OCI-M1 (cell line): ENCODE data around the gene LUZP1.

Experiments
- DNase-seq: peaks from one replicate; lab custom pipeline; 2025; lab: John Stamatoyannopoulos, UW

The LUZP1 gene

DNA sequence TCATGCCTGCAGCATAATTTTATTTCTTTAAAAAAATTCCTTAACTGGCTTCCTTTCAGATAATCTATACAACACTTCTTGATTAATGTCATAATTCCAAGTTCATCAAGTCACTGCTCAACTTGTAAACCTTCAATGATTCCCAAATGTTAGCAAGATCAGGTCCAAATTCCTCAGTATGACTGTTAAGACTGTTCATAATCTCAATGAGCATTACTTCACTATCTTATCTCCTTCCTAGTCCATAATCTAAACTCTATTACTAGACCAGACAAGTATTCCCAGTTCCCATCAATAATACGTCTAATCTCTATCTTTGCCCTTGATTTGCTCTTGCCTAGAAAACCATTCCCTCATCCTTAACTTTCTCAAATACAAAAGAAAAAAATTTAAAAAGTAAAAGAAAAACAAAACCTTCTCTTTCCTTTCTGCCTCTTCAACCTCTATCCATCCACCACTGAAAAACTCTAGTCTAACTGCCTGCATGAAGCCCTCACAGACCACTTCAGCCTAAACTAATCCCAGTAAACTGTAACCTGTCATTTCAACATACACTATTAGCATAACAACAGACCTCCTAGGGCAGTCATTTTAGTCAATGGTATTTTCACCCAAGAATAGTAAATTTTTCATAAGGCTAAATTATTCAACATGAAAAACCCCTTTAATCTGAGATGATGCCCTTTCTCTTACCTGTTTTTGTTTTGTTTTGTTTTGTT is 15.5 kb downstream of the LUZP1 start:
- DNase-seq = no peak

DNA sequence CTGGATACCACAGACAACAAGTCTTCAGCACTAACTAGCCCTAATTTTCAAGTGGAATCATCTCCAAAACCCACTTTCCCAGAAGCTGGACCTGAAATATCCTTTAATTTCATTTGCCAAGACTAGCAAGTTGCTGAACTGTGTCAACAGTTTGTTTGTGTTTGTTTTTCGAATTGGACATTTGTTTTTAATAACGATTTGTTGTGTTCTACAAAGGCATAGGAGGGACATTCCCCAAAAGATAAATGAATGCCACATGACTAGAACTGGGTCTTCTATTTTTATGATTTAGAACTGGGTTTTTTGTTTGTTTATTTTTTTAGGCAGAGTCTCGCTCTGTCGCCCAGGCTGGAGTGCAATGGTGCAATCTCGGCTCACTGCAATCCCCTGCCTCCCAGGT is 17.9 kb downstream of the LUZP1 start:
- DNase-seq = no peak

DNA sequence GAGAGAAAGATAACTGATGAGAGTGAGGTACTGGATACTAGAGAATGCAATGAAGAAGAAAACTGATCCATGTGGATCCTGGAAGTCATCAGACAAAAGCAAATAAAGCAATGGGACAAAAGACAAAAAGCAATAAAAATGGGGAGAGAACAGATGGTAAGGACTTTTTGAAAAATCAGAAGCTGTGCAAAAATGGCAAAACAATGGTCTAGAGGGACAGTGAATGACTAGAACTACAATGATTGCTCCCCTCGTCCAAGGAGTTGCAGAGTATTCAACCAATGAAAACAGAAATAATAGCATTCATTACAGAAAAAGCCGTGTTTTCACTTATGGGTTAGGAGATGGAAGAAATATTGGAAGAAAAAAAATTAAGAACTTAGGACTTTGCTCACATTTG is 18.5 kb downstream of the LUZP1 start:
- DNase-seq = no peak

DNA sequence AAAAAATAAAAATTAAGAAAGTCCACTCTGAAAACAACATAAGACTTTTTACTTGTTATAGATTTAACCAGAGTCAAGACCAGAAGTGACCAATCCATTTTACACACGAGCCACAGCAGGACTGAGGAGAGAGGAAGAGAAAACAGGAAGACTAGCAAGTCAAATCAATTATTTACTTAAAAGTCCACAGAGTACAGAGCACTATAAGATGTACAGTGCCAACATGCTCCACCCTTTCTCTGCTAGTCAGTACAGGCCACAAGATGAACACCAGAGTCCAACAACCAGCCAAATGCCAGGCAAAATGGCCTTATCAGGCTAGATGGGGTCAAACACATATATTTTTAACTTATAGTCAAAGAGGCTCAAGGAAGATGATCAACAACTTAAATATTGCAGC is 19.5 kb downstream of the LUZP1 start:
- DNase-seq = no peak

DNA sequence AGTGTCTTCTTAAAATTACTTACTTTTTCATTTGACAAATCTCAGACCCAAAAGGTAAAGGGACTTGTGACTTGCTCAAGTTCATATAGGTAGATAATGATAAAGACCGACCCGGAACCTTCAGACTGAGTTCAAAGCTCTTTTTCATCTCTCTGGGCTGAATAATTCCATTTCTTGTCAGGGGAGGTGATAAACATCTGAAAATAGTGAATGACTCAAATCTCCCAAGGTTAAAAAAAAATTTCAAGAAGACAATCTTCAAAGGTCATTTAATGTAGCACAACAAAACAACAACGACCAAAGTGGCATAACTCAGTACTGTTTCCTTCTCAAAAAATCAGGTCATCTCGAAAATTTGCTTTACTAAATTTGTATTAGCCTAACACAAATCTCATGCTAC is 20.6 kb downstream of the LUZP1 start:
- no peak for DNase-seq

DNA sequence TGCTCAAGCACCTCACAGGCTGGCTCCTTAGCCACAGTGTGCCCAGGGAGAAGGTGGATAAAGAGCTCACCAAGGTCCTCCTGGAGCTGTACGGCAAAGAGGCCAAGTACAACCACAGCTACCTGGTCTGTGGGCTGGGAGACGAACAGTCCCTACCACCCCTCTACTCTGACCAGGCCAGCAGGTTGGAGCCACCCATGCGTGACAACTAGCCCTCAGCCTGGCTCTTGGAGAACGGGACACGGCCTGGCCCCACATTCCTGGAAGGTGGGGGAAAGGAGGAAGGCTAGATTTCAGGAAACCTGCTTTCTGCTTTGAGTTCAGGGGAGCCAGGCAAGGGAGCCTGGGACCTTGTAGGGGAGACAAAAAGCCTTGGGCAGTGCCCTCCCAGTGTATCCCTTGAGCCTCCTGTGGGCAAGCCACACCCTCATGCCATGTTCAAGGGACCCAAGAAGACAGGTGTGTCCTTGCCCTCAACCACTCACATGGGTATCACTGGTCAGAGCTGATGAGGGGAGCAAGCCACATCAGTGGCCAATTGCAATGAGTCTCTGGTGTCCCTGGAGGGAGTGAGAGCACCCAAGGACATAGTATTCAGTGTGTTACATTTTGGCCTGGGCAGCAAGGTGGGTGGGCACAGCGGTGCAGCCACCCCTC is 27.6 kb downstream of the LUZP1 start:
- DNase-seq = no peak

DNA sequence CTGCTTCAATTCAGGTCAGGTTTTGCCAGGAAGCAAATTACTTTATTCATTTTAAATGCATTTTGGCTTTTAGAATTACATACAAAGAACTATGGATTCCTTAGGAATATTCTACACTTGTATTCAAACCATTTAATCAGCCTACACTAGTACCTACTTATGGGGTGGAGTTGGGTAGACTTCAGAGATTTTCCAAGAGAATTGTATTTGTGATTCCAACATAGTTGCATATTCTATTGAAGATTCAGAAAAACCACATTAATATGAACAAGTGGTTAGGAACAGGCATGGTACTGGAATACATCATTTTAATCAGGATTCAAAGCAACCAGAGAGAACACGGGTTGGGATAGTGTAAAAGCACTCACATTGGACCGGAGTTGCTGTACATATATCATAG is 33.4 kb downstream of the LUZP1 start:
- no peak for DNase-seq

DNA sequence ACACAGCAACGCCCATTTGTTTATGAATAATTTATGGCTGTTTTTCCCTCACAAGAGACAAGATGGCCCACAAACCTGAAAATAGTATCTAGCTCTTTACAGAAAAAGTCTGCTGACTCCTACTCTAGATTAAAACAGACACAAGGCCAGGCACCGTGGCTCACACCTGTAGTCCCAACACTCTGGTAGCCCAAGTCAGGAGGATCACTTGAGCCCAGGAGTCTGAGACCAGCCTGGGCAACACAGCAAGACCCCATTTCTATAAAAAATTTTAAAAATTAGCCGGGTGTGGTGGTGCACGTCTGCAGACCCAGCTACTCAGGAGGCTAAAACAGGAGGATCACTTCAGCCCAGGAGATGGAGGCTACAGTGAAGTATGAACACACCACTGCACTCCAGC is 34.6 kb downstream of the LUZP1 start:
- no peak for DNase-seq

DNA sequence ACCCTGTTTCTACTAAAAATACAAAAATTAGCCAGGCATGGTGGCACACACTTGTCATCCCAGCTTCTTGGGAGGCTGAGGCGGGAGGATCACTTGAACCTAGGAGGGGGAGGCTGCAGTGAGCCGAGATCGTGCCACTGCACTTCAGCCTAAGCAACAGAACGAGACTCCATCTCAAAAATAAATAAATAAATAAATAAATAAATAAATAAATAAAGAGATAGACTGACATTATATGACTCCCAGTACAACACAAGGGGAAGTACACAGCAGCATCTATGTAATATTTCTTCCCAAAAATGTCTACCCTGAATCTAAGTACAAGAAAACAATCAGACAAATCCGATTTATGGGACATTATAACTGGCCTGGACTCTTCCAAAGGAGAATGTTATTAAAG is 35.1 kb downstream of the LUZP1 start:
- no peak for DNase-seq

DNA sequence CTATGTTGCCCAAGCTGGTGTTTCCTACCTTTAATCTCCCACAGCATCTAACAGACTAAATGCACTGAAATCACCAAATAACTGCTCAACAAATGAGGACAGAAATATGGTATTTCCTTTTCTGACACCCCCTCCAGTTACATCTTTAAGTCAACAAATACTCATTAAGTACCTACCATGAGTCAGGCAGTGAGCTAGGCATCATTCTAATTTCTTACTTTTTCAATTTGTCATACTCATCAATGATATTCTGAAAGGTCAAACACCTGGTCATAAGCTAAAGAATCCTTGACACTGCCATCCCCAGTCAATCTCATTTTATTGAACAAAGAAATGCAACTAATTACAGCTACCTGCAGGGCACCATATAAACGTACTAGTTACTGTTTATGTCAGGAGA is 36.6 kb downstream of the LUZP1 start:
- no peak for DNase-seq

DNA sequence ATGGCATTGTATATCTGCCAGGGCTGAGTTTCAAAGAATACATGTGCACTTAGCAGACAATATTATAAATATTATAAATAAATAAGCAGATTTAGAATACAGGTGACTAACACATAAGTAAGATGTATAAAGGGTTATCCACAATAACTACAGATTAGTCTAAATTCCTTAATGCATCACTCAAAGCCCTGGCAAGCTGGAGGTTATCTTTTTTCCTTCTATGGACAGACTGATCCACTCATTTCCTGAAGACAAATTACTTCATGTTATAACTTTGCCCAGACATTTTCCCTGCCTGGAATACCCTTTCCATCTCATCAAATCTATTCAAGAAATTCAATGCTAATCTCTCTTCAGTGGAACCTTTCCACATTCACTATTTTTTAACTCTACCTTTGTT is 38.8 kb downstream of the LUZP1 start:
- DNase-seq = no peak

DNA sequence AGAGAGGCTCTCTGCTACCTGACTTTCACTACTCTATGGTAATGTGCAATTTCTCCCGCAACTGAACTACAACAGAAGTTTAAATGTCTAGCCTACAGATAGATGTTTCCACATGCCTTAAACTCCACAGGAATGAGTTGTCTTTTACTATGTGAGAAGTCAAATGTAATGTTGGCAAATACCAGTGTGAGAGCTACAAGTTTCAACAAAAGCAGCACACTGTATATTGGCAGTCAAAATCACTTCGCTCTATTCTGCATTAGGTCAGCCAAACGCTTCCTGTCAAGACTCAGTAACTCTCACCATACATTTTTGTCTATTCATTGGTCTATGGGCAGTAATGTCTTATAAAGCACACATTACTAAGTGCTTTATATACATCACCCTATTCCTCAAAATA is 41.9 kb downstream of the LUZP1 start:
- no peak for DNase-seq

DNA sequence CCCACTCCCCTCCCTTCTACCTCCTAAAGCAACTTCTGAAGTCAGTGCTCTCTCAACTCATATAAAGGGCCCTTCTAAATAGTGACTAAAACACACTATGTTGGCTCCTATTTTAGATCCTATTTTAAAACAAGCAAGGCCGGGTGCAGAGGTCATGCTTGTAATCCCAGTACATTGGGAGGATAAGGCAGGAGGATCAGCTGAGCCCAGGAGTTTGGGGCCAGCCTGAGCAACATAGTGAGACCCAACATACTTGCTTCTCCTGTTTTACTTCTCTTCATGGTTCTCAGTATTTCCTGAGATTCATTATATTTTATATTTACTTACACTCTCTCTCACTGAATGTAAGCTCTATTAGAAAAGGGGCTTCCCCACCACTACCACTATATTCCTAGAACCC is 42.5 kb downstream of the LUZP1 start:
- DNase-seq = no peak

DNA sequence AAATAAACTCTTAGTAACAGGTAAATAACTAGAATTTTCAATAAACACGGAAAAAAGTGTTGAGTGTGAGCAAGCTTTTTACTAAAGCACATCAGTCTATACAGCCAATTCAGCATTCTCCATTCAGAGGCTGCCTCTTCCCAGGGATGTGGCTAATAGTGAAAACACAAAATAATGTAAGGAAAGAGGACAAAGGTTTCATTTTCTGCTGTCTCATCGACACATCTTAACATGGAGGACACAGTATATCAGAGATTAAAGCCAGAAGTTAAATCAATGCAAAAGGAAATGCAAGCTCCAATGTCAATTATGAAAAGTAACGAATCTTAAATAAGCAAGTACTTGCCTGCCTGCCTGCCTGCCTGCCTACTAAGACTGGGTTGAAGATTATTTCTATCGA is 43.2 kb downstream of the LUZP1 start:
- no peak for DNase-seq

DNA sequence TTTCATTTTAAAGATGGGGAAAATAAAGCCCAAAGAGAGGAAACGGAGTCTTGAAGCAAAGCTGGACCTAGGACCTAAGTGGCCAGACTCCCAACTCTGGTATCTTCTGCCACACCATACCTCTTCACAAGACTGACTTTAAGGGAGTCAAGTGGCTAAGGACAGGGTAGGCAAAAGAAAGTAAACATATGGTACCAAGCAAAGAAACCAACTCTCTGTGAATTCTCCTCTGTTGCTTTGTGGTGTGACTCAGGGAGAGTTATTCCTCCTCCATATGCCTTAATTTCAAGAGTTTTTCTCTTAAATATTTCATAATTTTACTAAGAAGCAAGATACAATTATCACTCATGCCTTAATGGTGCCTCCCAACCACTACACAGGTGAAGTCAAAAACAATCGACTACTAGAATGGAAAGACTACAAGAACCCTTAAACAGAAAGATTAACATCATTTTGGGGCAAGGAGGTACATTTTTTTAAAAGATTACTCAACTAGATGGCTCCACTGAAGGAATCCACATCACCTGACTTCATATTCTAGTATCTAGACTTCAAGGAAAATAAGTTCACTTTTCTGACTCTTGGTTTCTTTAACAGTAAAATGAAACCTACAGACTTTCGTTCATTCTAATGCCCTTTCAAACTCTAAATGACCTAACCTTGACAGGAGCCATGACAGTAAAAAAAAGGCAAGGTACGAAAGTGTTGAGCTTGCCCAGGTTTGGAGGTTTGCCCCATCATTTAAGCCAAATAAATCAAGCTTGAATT is 44.2 kb downstream of the LUZP1 start:
- no peak for DNase-seq

DNA sequence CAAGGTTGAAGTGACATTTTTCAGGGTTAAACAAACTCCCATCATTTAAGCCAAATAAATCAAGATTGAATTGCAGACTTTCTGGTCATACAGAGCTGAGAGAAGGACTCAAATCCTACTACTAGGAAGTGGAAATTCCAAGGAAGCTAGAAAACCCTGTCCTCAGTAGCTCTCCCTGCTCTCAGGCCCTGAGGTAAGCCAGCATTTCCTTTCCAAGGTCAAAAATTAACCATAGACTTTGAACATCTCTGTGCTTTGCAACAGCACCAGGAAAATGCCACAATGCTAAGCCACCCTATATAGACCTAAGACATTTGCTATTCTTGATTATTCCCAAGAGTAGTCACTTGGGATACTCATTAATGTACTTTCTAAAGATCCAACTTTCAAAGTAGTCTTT is 45.1 kb downstream of the LUZP1 start:
- no peak for DNase-seq

DNA sequence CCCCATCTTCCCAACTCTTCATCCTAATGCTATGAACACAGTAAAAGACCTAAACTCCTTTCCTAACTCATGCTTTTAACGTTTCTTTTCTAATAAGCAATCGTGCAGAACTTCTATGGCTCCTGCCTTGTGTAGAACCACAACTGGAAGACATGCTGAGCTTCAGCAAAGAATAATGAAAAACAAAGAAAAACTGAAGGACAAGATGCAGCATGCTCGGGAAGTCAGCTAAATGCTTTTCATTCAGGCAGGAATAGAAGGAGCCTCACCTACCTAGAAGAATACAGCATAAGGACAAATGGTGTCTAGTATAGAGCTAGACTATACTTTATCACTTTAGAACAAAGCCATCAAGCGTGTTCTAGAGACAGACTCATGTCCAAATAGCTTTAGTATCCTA is 45.9 kb downstream of the LUZP1 start:
- no peak for DNase-seq

DNA sequence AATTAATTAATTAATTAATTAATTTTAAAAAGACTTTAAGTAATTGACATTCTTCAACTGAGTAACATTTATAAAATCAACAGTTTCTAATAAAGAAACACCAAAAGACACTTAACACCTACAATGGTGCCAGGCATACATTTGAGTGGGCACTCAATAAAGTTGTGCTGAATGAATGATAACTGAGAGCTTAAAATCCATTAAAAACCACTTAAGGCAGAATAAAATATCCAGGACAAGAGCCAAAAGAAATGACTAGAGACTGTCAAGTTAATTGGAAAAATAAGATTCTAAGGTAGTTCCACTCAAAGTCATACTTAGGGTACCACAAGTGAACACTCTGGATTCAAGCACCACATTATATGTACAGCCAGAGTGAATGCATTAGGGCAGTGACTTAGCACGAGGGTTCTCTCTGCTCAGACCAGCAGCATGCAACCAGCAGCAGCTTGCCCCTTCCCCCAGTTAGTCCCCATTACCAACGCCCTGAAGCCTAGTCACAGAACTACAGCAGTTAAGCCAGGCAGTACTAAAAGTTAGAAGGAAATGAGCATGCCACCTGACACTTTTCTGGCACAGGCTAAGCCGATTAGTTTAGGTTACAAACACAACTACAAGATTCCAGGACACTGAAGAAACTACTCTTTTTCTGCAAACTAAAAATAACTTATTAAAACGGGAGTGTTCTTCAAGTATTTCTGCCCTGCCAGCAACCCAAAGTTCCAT is 46.5 kb downstream of the LUZP1 start:
- no peak for DNase-seq

DNA sequence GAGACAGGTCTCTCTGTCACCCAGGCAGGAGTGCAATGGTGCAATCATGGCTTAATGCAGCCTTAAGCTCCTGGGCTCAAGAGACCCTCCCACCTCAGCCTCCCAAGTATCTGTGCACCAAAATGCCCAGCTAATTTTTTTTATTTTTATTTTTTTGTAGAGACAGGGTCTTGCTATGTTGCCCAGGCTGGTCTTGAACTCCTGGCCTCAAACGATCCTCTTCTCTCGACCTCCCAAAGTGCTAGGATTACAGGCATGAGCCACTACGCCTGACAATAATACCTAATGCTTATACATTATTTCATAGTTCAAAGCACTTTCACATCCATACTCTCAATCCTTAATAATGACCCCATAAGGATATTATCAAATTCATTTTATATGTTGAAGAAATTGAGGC is 48.3 kb downstream of the LUZP1 start:
- no peak for DNase-seq

DNA sequence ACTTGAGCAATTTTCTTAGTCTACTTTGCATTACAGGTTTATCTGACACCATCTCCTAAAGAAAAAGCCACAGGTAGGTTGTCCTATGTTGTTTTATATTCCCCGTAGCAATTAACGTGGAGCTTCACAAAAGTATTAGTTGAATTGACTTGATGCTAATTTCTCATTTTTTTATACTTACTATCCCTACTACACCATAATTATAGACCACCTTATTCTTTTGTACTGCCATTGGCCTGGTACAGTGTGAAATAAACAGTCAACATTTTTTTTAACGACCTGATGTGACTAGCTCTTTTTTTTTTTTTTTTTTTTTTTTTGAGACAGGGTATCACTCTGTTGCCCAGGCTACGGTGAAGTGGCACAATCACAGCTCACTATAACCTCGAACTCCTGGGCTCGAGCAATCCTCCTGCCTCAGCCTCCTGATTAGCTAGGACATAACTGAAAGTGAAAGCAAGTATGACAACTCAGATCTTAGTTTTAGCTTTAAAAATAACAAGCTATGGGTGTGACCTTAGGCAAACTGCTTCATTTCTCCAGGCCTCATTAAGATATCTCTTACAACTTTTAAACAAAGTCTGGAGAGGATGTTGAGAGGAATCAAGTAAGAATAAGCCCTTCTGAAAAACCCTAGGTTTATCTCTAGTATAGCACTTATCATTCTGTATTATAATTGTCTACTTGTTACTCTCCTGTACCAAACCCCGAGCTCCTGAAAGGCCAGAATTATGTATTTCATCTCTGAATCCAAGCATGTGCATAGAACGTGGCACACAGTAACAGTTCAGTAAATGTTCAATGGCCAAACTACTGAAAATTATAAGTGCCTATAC is 49.5 kb downstream of the LUZP1 start:
- DNase-seq = peak; percentile 89

DNA sequence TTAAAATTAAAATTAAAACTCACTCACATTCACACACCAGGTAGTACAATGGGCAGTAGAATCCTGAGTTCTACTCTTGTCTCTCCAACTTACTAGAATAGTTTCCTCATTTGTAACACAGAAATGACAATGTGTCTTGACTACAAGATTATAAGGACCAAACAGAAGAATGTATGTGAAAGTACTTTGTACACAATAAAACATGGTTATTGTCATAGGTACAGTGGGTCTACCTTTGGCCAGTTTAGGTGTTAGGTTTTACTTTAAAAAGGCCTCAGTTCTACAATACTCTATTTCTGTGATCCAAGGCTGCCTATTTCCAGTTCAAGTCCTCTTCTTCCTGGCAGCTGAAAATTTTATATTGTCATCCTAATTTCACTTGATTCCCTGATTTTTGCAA is 50.2 kb downstream of the LUZP1 start:
- DNase-seq = no peak
